ENCODE data around the gene DUSP11.
"Not testable (repeated sequence)": the region's sequence is repeated elsewhere in the genome, so short reads cannot be mapped to it uniquely, and the experiment has no call there.

The DUSP11 gene

DNA sequence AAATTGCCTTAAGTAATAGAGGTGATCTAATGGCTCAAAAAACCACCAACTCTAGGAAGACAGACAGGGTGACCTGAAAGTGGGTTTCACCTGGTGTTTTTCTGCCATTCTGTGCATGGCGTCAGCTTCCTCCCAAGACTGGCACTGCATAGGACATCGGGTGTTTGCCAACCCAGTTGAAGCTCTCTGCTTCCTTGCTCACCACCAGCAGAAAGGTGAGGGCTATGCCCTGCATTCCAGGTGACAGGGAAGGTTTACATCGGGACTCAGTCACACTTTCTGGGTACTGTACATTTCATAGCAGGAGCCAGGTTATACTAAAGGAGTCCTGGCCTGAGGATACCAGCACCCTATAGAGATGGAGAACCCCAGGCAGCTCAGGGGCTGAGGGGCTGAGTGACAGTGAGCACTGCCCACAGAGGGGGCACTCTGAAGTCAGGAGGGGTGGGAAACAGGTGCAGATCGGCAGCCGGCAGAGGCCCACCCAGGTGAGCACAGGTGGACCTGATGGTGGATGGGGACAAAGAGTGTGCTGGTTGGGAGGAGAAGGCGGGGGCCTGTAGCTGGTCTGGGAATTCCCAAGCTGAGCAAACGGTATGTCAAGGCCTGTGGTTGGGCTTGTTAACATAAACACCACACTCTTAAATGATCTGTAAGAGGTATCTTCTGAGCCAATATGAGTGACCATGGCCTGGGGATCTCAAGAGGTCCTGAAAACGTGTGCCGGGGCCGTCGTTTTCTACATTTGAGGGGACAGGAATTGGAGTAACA lies 60.9 kb downstream of the DUSP11 start:
- no peak for DNase-seq (ENCODE audit: low read depth in 1 of 2, low spot score in 1 of 2)

DNA sequence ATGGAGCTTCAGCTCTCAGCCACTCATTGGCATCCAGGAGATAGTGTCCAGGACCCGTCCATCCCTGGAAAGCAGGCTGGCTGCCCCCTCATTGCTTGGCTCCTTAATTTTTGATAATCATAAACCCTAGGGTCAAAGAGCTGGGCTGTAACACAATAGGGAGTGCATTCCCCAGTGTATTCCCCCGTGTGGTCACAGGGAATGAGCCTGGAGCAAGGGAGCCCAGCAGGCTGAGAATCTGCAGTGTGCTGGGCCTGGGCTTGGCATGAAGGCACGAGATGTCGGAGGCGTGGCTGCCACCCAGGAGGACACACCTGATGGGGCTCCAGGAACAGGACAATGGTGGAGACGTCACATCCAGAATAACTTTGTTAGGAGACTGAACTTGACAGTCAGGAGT lies 61.5 kb downstream of the DUSP11 start:
- DNase-seq (ENCODE audit: low read depth in 1 of 2, low spot score in 1 of 2), result no peak

DNA sequence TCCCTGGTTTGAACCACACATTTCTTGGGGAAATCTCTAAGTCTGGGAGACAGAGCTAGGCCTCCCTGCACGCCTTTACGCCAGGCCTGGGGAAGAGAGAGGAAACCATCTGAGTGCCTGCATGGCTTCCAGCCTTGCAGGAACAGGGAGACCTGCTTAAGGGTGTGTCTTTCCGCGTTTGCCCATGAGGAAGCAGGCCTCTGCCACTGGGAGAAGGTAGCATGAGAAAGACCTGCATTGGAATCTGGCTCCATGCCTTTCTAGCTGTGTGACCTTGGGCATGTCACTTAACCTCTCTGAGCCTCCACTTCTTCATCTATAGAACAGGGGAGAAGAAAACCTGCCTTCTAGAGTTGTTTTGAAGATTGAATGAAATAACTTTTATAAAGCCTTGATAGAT lies 62.2 kb downstream of the DUSP11 start:
- not testable (repeated sequence) for DNase-seq (ENCODE audit: low read depth in 1 of 2, low spot score in 1 of 2)

DNA sequence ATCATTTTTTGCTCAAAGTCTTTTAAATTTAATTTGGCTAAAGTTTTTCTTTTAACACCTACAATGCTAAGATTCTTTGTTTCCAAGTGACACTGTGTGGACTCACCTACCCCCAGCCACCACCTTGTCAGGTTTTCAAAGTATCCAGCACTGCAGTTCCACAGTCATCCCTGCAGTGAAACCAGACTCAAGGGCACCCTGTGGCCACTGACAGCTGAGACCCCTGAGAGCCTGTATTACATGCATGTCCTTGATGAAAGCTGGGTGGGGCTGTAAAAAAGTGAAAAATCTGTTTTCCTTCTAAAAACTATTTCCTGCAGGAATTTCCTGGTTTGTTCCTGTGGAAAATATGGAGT lies 62.7 kb downstream of the DUSP11 start:
- DNase-seq (ENCODE audit: low read depth in 1 of 2, low spot score in 1 of 2), result no peak

DNA sequence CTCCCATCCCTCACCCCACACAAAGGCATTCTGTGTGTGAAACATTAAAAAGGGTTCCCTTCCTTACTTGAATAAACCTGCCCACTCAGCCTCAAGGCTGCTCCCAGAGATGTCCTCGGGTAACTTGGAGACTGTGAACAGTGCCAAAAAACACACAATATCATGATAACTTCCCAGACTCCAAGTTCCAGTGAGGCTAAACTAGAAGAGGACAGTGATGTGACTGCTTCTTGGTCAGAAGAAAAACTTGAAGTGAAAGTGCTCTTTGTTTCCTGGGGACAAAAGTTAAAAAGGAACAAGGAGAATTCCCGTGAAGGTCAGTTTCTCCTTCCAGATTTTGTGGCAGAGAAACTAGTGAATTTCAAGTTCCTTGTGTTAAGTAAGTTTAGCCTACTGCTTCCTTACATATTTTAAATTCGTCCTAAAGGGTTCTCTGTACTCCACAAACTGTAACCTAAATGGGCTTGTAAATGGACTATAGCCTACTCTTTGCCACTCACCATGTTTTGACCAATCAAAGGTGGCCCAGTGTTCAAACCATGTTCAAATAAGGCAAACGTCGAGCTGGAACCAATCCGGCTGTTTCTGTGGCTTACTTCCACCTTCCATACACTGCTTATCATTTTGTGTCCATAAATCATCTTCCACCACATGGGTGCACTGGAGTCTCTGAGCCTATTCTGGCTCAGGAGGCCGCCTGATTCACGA lies 63.2 kb downstream of the DUSP11 start:
- no peak for DNase-seq (ENCODE audit: low read depth in 1 of 2, low spot score in 1 of 2)

DNA sequence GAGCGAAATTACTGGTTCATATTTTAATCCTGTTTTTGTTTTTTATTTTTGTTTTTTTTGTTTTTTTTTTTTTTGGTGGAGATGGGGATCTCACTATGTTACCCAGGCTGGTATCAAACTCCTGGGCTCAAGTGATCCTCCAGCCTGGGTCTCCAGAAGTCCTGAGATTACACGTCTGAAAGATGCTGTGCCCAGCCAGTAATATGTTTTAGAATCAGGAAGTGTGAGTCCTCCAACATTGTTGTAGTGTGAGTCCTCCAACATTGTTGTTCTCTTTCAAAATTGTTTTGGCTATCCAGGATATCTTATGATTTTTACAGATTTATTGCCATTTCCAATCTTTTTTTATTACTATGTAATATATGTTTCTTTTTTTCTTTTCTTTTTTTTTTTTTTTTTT lies 65.8 kb downstream of the DUSP11 start:
- DNase-seq (ENCODE audit: low read depth in 1 of 2, low spot score in 1 of 2), result no peak

Measured in activated T-helper 1 cell treated with anti-CD3 and anti-CD28 coated beads, Interleukin-2, amount 50 U/mL, for 16 hours (primary cell).